Fibroblast of lung (primary cell): ENCODE data around the gene KCNIP1.

ENCODE experiments used
- EZH2 ChIP-seq: IDR thresholded peaks from 2 replicates; pipeline ENCODE4 v1.5.1; 2012; ENCODE audit warnings: low read length, control low read depth, mild to moderate bottlenecking; ENCODE audit errors: missing control alignments
- TF ChIP-seq, protein P1 (sequence below), 2 donors: IDR thresholded peaks in 1 of 2; conservative IDR thresholded peaks in 1 of 2; 1 replicate in 1 of 2; 2 replicates in 1 of 2; pipeline ENCODE4 v1.5.1; 2011 to 2012; ENCODE audit warnings: low read length in 2 of 2, control low read depth in 1 of 2, inconsistent platforms in 1 of 2, low read depth in 1 of 2, mild to moderate bottlenecking in 1 of 2

DNA sequence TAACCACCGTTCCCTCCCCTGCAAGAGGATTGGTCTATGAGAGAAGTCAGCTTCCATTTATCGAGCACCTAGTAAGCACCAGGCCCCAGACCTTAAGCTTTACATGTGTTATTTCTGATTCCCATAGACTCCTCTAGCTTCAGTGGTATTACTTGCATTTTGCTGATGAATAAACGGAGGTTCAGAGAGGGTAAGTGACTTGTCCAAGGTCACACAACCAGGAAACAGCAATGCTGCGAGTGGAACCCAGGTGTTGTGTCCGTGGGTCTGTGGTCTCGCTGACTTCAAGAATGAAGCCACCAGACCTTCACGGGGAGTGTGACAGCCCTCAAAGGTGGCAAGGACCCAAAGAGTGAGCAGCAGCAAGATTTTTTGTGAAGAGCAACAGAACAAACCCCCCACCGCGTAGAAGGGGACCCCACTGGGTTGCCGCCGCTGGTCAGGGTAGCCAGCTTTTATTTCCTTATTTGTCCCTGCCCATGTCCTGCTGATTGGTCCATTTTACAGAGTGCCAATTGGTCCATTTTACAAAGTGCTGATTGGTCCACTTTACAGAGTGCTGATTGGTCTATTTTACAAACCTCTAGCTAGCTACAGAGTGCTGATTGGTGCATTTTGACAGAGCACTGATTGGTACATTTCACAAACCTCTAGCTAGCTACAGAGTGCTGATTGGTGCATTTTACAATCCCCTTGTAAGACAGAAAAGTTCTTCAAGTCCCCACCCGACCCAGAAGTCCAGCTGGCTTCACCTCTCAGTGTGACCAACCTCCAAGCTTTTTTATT is 29.1 kb upstream of the KCNIP1 start:
- TF ChIP-seq, protein P1, sequence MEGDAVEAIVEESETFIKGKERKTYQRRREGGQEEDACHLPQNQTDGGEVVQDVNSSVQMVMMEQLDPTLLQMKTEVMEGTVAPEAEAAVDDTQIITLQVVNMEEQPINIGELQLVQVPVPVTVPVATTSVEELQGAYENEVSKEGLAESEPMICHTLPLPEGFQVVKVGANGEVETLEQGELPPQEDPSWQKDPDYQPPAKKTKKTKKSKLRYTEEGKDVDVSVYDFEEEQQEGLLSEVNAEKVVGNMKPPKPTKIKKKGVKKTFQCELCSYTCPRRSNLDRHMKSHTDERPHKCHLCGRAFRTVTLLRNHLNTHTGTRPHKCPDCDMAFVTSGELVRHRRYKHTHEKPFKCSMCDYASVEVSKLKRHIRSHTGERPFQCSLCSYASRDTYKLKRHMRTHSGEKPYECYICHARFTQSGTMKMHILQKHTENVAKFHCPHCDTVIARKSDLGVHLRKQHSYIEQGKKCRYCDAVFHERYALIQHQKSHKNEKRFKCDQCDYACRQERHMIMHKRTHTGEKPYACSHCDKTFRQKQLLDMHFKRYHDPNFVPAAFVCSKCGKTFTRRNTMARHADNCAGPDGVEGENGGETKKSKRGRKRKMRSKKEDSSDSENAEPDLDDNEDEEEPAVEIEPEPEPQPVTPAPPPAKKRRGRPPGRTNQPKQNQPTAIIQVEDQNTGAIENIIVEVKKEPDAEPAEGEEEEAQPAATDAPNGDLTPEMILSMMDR (conservative IDR thresholded peaks at IDR 0.05 in 1 of 2, IDR thresholded peaks at IDR 0.05 in 1 of 2; ENCODE audit: low read depth in 1 of 2, low read length in 2 of 2): no peak
- TF ChIP-seq EZH2: no peak
